ENCODE data around the gene PCNX3.

Gene PCNX3

DNA sequence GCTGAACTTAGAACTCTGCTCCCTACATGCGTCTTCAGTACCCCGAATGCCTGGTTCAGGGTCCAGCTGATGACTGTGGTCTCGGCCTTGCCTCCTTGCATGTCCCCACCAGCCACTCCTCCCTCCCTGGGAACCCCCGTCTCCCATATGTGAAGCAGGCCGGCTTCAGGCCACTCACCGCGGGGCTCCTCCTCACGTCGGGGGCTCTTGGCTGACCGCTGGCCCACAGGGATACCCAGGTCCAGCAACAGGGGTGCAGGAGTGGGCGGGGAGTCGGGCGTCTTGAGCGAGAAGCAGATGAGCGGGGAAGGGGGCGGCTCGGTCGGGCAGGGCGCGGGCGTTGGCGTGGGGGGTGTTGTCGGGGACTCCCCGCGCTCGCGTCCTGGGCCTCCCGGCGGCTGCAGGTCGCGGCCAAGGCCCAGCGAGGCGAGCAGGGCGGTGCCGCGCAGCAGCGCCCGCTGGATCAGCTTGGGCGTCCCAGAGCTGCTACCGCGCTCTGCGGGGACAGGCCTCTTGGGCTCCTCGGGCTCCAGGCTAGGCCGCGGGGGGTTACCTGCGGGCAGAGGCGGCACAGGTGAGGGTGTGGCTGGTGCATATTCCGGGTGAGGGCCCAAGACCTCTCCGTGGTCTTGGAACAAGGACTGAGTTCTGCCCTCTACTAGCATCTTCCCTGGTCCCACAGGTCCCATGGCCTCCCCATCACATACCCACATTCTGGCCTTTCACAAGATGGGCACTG is 16.2 kb upstream of the PCNX3 start:
- DNase-seq: no peak

GRCh38 chr11:65599955-65600246 is 15.7 kb upstream of the PCNX3 start:
- DNase-seq: no peak

DNA sequence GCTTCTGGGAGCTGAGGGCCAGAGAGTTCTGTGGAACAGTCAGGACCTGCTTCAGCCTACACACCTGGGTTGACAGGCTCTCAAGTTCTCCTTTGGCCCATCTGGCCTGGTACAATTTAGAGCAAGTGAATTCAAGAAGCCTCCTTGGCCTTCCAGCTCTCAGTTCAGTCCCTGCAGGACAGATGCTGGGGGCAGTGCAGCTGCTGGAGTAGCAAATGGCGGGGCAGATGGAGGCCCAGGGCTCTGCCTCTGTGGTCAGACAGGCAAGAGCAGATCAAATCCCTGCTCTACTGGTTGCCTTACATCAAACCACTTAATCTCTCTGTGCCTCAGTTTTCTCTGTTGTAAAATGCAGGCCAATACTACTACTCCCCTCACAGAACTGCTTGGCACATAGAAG is 11.3 kb upstream of the PCNX3 start:
- DNase-seq: no peak

DNA sequence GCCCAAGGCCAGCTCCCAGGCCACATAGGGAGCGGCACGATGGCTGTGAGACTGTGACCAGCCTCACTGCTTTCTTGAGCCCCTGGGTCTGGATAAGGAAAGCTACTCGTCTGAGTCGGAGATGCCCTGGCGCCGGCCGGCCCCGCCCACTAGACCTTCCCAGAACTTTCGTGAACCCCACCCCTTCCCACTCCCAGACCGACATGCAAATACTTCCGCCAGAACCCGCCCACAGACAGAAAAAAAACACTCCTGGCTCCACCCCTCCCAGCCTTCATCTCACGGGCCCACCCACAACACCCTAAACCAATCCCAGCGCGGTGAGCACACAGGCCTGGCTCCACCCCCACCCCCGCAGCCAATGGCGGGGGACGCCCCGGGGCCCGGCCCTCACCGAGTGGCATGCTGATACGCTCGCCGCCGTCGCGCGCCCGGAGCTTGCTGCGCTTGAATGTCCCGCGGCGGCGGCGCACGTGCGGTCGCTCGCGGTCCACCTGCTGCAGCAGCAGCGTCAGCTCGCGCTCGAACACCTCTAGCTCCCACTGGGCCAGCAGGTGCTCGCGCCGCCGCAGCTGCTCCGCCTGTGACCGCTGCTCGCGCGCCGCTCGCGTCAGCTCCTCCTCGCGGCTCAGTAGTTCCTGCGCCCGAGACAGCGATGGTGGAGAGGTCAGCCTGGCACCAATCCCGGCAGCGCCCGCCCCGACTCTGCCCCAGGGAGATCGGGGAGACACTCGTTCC is 8.5 kb upstream of the PCNX3 start:
- peak; percentile 98 for DNase-seq

DNA sequence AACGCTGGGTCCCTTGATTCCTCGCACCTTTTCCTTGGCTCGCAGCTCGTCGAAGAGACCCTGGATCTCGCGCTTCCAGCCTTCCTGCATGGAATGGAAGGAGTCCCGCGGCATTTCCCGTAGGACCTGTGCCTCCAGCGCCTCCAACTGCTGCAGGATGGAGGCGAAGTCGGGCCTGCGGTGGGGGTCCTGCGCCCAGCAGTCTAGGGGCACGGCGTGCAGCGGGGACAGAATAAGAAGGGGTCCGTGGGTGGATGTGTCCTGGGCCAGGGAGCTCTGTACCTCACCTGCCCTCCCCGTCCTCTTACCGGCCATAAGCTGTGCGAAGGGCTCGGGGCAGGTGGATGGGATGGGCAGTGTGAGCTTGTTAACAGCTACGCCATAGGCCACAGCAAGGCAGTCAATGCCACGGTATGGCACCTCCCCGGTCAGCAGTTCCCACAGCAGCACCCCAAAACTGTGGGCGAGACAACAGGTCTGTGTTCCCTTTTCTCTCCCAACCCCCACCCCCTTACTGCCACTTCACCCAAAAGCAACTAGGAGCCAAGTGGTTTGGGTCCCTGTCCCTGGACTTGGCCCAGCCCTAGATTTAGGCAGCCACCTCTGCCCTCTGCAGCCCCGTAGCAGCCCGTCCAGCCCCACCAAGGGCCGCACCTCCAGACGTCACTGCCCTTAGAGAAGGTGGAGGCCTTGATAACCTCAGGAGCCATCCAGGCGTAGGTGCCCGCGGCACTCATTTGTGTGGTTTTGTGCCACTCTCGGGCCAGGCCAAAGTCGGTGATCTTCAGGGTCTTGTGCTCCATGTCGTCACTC is 7.8 kb upstream of the PCNX3 start:
- DNase-seq: no peak

DNA sequence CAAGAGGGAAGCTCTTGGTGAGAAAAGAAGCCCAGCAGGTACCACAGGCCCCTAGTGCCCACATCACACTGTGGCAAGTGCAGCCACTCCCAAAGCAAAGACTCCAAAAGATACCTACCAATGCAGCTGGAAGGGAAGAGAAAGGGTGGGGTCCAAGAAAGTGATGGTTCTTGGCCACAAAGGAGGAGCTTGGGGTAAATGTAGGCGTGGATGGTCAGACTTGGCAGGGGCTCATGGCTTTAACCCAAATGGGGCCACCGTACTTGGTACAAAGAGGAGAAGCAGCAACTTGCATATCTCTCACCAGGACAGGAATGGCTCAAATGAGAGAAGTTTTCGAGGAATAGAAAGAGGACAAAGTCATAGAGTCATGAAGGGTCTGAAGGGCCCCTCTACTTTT is 6.3 kb upstream of the PCNX3 start:
- DNase-seq: no peak

DNA sequence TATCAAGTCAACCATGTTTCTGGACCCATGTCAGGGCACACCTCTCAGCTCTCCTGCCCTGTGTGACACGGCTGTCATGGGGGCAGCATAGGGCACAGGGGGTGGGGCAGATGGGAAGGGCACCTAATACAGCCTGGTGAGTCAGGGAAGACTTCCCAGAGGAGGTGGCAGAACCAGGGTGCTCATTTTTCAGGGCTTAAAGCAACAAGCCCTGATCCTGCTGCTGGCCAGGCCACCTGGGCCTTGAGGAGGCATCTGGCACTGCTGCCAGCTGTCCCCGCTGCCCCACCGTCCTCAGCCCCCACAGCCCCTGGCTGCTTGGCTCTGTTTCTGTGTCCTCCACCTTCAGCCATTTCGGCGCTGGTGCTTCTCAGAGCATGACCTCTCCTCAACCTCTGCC is 5.9 kb upstream of the PCNX3 start:
- DNase-seq: no peak

- no peak for DNase-seq
These were observed 5.2 kb upstream of the PCNX3 start for GRCh38 chr11:65610404-65610803.

- no peak for DNase-seq
These were observed 4.4 kb upstream of the PCNX3 start for GRCh38 chr11:65611028-65611757.

DNA sequence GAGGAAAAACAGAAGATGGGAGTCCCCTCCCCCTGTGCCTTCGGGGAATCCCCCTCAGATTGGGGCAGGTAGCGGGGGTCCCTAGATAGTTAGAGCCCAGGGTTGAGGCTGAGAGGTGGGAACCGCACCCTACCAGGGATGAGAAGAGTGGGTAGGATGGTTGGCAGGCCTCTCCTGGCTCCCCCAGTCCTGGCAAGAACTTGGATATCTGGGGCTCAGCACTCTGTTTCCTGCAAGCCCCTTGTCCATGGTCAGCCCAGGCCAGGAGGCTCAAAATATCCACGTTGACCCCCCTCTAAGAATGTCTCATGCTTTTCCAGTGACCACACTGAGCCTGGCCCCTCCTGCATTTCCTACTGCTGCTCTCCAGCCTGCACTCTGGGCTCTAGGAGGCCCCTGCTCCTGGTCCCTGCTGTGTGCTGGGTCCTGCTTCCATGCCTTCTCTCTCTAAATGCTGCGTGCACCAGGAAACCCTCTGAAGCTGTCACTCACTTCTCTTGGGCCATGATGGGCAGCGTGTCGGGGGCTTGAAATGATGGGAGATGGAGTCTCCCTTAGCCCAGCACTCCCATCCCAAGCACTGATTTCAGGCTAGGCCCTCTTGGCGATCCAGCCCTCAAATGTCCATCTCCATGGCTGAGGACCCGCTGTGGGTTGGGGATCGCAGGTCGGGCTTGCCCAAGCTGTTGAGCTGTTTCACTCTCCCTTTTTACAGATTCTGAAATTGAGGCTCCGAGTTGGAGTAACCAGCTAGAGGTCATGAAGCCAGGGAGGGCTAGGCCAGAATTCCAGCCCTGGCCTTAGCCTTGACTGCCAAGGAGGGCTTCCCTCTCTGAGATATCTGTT is 3.6 kb upstream of the PCNX3 start:
- DNase-seq: no peak

DNA sequence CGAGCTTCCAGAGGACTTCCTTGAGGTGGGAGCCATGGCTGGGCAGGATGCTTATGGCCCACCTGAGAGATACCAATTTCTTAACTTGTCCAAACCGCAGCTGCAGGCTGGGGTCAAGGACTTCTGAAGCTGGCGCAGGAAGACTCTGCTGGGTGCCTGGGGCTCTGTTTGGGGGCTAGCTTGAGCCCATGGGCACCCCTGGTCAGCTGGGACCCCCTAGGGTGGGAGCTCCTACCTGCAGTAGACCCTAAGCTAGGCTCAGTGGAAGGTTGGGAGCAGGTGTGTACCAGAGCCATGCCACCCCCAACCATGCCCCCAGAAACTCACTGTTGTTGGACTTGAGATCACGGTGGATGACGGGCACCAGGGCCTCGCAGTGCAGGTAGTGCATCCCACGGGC is 2.9 kb upstream of the PCNX3 start:
- no peak for DNase-seq

- no peak for DNase-seq
These were observed 2.3 kb upstream of the PCNX3 start for GRCh38 chr11:65613091-65613928.

GRCh38 chr11:65615950-65616574 is 486 bp downstream of the PCNX3 start:
- DNase-seq: peak; percentile 22

DNA sequence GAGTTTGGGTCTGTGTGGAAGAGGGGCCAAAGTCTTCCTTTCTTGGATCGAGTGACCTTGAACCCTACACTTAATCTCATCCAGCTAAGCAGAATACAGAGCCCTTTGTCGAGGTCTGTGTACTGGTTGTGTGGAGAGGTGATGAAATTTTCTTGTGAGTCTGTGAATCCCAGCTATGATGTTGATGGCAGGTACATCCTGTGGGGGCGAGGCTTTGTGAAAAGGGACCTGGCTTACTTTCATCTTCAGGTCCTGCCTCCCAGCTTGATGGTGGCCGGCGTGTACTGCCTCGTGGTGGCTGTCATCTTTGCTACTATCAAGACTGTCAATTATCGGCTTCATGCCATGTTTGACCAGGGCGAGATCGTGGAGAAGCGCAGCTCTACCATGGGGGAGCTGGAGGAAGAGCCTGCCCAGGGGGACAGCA is 1.0 kb downstream of the PCNX3 start:
- no peak for DNase-seq

DNA sequence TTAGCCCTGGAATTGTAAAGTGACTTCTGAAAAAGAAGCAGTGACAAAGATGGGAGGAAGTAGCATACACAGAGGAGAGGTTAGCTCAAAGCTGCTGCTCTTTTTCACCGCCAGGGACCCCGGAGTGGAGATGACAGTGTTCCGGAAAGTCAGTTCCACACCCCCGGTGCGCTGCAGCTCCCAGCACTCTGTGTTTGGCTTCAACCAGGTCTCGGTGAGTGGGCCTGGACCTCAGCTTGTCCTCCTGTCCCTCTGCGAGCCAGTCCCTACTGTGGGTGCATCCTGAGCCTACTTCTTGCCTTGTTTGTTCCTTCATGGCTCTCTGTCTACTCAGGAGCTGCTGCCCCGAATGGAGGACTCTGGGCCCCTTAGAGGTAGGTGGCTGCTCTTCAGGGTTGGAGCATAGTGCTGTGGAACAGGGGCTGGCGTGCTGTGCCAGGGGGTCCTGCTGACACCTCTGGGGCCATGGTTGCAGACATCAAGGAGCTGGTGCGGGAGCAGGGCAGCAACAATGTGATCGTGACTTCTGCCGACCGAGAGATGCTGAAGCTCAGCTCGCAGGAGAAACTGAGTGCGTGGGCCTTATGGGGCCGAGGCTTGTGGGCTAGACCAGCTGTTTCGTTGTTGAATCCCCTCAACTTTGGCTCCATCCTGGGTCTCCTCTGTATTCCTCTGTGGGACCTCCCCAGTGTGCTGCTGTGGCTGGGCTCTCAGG is 1.7 kb downstream of the PCNX3 start:
- DNase-seq: no peak

GRCh38 chr11:65617990-65618751 is 2.6 kb downstream of the PCNX3 start:
- no peak for DNase-seq

GRCh38 chr11:65618763-65619162 is 3.2 kb downstream of the PCNX3 start:
- no peak for DNase-seq

DNA sequence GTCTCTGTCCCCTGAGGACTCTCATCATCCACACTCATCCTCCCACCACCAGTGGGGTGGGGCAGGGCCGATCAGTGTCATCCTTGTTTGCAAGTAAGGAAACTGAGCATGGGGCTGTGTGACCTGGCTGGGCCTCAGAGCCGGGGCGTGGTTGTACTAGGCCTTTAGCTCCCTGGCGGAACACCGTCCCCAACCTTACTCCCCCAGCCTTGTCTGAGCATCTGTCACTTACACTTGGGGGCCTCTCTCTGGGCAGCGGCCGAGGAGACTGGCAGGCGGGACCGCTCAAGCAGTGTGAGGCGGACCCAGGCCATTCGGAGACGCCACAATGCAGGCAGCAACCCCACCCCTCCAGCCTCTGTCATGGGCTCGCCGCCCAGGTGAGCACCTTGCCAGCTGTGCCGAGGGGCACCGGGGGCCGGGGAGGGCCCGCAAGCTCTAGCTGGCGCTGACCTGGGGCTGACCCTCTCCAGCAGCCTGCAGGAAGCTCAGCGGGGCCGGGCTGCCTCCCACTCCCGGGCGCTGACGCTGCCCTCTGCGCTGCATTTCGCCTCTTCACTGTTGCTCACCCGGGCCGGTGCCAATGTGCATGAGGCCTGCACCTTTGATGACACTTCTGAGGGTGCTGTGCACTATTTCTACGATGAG is 3.8 kb downstream of the PCNX3 start:
- DNase-seq: no peak

- no peak for DNase-seq
These were observed 5.1 kb downstream of the PCNX3 start for GRCh38 chr11:65620666-65621065.

Measured in fibroblast of skin of right biceps (primary cell).